Activated naive CD4-positive, alpha-beta T cell treated with anti-CD3 and anti-CD28 coated beads, Interleukin-2, amount 50 U/mL, for 72 hours (primary cell): ENCODE data around the gene ZC3H14. TPM values are rescaled to one million over a fixed set of nuclear protein-coding genes. Genes with fewer than 3 reads are reported as not detected.

ENCODE experiments used
- ATAC-seq, 2 donors: fragments of 150-1000 bp; cut with Tn5 transposase; 2 replicates each; pipeline ENCODE4 v1.10.0; 2021; ENCODE audit warnings: mild to moderate bottlenecking in 2 of 2, moderate library complexity in 2 of 2
- DNase-seq, 2 donors: peaks; one replicate each; pipeline ENCODE4 v3.0.0; 2021 to 2022; ENCODE audit warnings: low spot score in 2 of 2
- H3K27ac Mint-ChIP-seq, 2 donors: one replicate each; pipeline ENCODE4 v1.8.0; 2022; ENCODE audit warnings: mild to moderate bottlenecking in 2 of 2, mixed read lengths in 2 of 2
- H3K36me3 Mint-ChIP-seq, 2 donors: one replicate each; pipeline ENCODE4 v1.8.0; 2022; ENCODE audit warnings: mixed read lengths in 2 of 2
- H3K9me3 Mint-ChIP-seq, 2 donors: one replicate each; pipeline ENCODE4 v1.8.0; 2022; ENCODE audit warnings: mixed read lengths in 2 of 2
- total RNA-seq, 2 donors: library from RNA; stranded (reverse); gene quantifications; one replicate each; pipeline ENCODE4 v1.2.3, GENCODE V29; 2022

Gene ZC3H14
- total RNA-seq, 2 donors from 2014 or later = 40.8 to 45.2 TPM

DNA sequence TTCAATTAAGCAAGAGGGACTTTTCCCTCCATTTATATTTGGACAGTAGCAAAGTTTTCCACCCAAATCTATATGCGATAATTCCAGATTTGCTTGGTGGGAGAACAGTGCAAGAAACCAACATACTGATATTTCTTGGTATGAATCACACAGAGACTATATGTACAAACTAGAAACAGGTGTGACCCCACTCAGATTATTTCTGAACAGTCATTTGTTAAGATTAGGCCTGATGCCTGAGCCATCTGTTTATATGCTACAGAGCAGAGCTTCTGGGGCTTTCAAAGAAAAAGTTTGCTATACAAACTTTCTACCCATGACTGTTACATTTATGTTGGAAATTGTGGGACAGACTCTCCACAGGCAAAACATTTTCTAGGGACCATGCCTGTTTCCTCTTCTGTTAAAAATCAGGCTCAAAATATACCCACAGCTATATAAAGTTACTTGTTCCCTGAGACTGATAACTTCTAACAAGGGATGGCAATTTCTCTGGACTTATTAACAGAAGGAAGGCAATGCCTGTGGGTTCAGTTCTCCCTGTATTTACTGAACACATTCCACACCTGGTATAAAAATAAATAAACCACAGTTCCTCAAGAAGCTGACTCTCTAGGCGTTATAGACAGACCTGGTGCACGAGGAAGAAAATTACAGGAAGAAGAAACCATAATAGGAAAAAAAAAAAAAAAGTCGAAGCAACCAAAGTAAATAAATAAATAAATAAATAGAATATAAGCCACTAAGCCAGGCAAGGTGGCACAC lies 16.0 kb upstream of the ZC3H14 start:
- ATAC-seq = peak in 1 of 2 donors; percentile 63

DNA sequence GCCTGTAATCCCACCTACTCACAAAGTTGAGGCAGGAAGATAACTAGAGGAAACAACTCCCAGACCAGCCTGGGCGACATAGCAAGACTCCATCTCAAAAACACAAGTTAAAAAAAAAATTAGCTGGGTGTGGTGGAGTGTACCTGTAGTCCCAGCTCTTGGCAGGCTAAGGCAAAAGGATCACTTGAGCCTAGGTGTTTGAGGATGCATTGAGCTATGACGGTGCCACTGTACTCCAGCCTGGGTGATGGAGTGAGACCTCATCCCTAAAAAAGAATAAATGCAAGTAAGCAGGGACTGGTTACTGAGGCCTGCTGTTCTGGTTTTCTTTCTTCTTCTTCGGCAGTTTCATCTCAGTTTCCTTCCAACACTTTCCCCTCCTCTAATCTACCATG lies 15.5 kb upstream of the ZC3H14 start:
- Mint-ChIP-seq H3K36me3 (no peaks in the 10 kb centered on the region), H3K9me3 (no peaks in the 10 kb centered on the region), H3K27ac (no peak overlapping the region)
- ATAC-seq = no peak
- DNase-seq = no peak

More for the DNA sequence above, 16.0 kb upstream of the ZC3H14 start:
- Mint-ChIP-seq H3K36me3 (no peaks in the 10 kb centered on the region), H3K9me3 (no peaks in the 10 kb centered on the region), H3K27ac (no peak overlapping the region)
- DNase-seq = no peak

DNA sequence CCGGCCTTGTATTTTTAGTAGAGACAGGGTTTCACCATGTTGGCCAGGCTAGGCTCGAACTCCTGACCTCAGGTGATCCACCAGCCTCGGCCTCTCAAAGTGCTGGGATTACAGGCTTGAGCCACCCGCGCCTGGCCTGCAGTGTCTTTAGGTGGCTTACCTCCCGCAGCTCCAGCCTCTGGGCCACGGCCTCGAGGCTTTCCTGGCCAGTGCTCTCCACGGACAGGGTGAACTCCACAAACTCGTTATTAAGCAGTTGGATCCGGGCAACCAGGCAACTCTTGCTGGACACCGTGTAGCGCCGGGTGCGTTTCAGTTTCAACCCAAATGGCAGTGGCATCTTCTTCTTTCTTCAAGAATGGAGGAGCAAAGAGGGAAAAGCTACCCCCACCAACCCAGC lies 12.8 kb upstream of the ZC3H14 start:
- H3K9me3 Mint-ChIP-seq = no peaks in the 10 kb centered on the region
- no peak overlapping the region for H3K27ac Mint-ChIP-seq

DNA sequence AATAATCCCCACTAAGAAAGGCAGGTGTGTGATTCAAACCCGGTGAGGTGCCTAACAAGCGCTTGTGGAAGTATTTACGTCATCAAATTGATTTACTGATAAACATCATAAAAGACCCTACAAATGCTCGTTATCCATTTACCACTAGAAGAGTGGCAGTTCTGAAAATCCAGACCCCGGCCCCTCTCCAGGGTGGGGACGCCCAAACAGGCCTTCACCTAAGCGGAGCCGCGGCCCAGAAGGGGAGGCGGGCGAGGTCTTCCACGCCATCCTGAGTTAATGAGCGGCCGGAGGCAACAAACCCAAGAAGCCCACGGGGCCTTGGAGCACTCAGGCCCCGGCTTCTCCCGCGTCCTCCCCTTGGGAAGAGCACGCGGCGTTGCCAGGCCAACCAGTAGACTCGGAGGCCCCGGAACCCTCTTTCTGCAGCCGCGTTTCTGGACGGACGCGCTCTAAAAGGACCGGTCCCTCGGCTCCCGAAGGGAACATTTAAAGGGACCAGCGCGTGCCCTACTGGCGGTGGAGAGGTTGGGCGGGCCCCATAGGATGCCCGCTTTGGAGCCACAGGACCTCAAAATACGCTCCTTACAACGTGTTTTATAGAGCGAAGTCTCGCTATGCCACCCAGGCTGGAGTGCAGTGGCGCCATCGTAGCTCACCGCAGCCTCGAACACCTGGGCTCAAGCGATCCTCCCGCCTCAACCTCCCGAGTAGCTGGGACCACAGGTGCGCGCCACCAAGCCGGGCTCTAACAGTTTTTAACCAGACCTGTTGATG lies 11.6 kb upstream of the ZC3H14 start:
- Mint-ChIP-seq H3K27ac (no peak overlapping the region), H3K36me3 (peaks cover 0 to 5% of the 10 kb centered on the region in 2 donors), H3K9me3 (no peaks in the 10 kb centered on the region)
- peak in 1 of 2 donors; percentile 74 for DNase-seq
- peak in 1 of 2 donors; percentile 77 for ATAC-seq

More for the DNA sequence above, 12.8 kb upstream of the ZC3H14 start:
- ATAC-seq (no peak), DNase-seq (no peak)
- peaks cover 0 to 5% of the 10 kb centered on the region in 2 donors for H3K36me3 Mint-ChIP-seq

DNA sequence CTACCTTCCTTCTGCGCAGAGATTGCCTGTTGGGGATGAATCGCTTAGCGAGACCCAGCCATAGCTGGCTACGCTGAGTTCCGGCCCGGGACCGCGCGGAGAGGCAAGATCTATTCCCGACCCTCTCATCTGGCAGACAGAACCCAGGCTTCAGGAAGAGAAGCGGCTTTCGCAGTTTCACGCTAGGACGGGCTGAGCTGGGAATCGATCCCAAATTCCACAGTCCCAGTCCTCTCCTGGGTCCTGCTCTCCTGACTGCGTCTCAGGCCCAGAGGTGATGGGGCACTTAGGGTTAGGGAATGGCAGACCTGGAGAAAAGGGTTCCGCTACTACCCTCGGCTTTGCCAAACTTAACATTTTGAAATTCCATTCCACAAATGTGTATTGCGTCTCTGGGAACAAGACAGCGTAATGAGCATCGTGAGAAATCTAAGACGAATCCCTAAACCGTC lies 10.8 kb upstream of the ZC3H14 start:
- H3K36me3 Mint-ChIP-seq = peaks cover 0 to 5% of the 10 kb centered on the region in 2 donors
- H3K27ac Mint-ChIP-seq = no peak overlapping the region
- ATAC-seq (no peak), DNase-seq (no peak)
- no peaks in the 10 kb centered on the region for H3K9me3 Mint-ChIP-seq

DNA sequence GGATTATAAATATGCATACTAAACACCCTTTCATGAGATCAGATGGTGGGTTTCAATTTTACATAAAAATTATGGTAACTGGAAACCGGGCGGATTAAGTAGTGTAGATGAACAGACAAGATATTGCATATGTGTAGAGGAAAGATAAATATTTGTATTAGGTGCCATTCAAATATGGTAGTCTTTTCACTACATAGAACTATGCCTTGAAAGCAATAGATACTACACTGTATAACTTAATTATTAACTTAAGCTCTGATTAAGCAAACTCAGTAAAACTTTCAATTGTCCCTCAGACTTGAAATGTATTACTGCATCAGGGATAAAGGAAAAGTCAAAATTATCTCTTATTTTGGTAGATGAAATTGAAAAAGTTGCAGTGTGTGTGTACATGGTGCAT lies 10.0 kb upstream of the ZC3H14 start:
- H3K9me3 Mint-ChIP-seq = no peaks in the 10 kb centered on the region
- no peak overlapping the region for H3K27ac Mint-ChIP-seq
- H3K36me3 Mint-ChIP-seq = peaks cover 0 to 5% of the 10 kb centered on the region in 2 donors
- DNase-seq = no peak
- ATAC-seq = no peak

DNA sequence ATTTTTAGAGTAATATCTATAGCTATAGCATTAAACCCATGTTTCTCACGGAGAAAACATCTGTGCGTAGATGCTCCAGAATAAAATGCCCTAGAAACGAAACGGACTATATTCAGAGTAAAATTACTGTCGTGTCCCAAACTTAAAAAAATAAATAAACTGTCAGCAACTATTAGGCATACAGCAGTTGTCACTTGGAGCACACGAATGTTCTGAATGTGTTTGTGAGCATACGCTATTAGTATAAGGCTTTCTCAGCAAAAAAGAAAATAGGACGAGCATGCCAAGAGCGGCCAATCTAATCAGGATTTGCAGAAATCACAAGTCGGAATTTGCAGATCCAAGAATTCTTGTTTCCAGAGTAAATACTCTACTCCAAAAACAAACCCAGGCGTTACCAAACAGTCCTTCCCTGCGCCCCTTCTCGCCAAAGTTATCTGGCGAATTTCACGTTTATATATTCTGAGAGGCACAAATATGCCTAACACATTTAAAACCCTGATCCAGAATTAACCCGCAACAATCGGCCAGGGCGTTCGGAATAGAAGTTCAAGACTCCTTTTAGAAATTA lies 8.9 kb upstream of the ZC3H14 start:
- Mint-ChIP-seq H3K27ac (no peak overlapping the region), H3K9me3 (no peaks in the 10 kb centered on the region), H3K36me3 (peaks cover 0 to 5% of the 10 kb centered on the region in 2 donors)
- DNase-seq = no peak
- ATAC-seq = no peak

DNA sequence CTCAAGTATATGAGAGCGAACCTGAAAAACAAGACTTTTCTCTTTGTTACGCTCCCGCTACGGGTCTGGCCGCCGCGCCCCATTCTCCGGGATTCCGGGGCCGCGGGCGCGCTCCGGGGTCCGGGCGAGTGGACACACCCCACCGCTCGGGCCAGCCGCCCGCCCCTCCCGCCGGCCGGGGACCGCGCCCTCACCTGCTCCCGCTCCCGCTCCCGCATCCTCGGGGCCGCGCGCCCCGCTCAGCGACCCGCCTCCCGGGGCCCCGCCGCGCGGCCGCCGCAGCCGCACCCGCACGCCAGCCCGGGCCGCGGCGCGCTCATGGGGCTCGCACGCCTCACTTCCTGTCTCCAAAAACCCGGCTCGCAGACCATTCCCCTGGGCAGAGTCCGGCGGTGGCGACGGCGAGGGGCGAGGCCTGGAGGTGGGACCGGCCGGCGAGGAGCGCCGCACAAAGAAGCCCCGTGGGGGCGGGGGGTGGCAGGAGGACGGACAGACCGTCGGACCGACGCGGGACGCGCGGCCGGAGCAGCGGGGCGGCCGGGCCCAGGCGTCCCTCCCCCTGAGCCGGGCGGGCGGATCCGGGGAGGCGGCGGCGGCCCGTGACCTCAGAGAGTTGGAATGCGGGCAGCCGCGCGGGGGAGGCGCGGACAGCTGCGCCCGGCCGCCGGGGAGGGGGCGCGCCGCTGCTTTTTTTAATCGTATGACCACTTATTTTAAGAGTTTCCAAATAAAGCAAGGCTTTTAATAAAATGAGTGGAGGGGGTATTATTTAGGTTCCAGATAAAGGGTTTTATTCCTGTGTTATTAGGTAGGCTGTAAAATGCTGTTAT lies 8.2 kb upstream of the ZC3H14 start, which contains the start of gene PTPN21:
TSS of gene PTPN21 (minus strand) at position 551 of the 830 bp plus-strand sequence. CDS start 4,590 bp downstream, outside the sequence.
- DNase-seq = no peak
- Mint-ChIP-seq H3K27ac (no peak within 1 kb of the TSS), H3K36me3 (peaks cover 0 to 5% of the 10 kb centered on the region in 2 donors)

DNA sequence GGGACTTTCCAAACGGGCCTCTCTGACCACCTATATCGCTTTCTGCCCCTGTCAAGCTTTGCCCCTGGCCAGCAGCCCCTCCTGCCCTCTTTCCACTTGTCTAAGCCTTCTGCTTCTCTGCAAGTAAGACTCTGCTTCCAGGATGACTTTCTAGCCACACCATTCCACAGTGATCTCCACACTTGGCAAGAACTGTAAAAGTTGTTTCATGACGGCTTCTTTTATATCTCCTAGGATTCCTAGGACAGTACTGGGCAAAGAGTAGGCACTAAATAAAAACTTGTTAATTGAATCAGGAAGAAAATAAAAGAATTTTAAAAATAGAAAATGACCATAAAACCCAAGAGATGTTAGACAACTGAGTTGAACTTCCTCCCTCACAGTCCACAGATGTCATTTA lies 6.3 kb upstream of the ZC3H14 start:
- DNase-seq (no peak), ATAC-seq (no peak)
- no peaks in the 10 kb centered on the region for H3K9me3 Mint-ChIP-seq
- H3K36me3 Mint-ChIP-seq = peaks cover 0 to 5% of the 10 kb centered on the region in 2 donors
- no peak overlapping the region for H3K27ac Mint-ChIP-seq

More for the DNA sequence above, 8.2 kb upstream of the ZC3H14 start, which contains the start of gene PTPN21:
- peak; percentile 45 to 65 for ATAC-seq
- H3K9me3 Mint-ChIP-seq = no peaks in the 10 kb centered on the region

DNA sequence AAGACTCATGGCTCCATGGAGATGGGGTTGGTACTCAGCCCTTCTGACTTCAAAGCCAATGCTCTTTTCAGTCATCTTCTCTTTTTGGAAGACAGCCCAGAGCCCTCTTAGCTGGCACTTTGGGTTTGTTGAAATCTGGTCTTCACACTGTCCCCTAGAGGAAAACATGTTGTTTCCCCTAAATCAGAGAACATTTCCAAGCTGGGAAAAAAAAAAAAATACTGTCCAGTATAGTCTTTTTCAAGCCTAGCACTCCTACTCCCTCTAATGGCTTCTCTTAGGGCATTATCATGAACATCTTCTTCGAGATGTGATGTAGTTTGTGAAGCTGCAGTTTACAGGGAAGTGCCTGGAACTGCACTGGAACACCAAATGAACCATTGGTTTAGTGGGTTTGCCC lies 3.0 kb upstream of the ZC3H14 start:
- no peak for DNase-seq
- no peak overlapping the region for H3K27ac Mint-ChIP-seq

DNA sequence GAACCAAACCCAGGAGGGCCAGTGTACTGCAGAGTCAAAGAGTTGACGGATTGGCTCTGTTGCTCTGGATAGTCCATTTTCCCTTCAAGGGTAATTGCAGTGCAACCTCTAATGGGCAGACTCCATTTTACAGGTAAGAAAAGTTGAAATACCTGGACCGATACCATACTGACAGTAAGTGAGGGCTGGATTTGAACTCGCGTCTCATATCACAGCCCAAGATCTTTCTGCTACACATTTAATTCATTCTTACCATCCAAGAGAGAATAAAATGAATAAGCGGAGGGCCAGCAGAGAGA lies 356 bp upstream of the ZC3H14 start:
- H3K9me3 Mint-ChIP-seq = no peaks in the 10 kb centered on the region
- peak overlapping the region; percentile 79 to 88 for H3K27ac Mint-ChIP-seq

More for the DNA sequence above, 3.0 kb upstream of the ZC3H14 start:
- Mint-ChIP-seq H3K36me3 (peaks cover 7 to 9% of the 10 kb centered on the region in 2 donors), H3K9me3 (no peaks in the 10 kb centered on the region)
- no peak for ATAC-seq

DNA sequence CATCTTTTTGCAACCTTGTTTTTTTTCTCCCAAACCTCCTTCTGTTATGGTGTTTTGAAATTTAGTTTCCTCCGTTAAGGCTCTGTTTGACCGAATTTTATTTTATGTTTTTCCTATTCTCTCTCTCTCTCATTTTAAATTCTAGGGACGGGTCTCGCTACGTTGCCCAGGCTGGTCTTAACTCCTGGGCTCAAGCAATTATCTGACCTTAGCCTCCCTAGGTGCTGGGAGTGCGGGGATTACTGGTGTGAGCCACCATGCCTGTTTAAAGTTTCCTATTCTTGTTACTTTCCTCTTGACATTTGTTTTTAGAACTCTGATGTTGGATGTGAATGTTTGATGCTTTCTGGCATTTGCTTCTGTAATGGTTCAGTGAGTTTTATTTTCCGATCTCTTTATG lies 1.0 kb downstream of the ZC3H14 start:
- H3K27ac Mint-ChIP-seq = peak overlapping the region; percentile 88 to 94
- ATAC-seq = no peak
- H3K36me3 Mint-ChIP-seq = peaks cover 15 to 23% of the 10 kb centered on the region in 2 donors
- DNase-seq = no peak
- no peaks in the 10 kb centered on the region for H3K9me3 Mint-ChIP-seq

More for the DNA sequence above, 356 bp upstream of the ZC3H14 start:
- peaks cover 9% of the 10 kb centered on the region in 2 donors for H3K36me3 Mint-ChIP-seq
- no peak for ATAC-seq
- no peak for DNase-seq

DNA sequence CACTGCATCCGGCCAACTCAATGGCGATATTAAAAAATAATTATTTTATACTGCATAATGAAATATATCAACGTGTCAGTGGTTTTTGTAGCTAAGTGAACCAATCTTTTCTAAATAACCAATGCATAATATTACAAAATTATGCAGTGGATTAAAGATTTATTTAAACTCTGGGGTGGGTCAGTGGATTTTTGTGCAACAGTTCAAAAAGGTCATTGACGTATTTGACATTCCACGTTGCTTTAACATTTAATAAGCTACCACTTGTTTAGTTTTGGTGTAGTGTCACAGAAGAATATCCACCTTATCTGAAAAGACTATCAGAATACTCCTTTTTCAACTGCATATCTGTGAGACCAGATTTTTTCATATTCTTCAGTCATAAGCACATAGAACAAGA lies 2.6 kb downstream of the ZC3H14 start:
- Mint-ChIP-seq H3K27ac (no peak overlapping the region), H3K36me3 (peaks cover 20 to 37% of the 10 kb centered on the region in 2 donors), H3K9me3 (no peaks in the 10 kb centered on the region)
- ATAC-seq (no peak), DNase-seq (no peak)

DNA sequence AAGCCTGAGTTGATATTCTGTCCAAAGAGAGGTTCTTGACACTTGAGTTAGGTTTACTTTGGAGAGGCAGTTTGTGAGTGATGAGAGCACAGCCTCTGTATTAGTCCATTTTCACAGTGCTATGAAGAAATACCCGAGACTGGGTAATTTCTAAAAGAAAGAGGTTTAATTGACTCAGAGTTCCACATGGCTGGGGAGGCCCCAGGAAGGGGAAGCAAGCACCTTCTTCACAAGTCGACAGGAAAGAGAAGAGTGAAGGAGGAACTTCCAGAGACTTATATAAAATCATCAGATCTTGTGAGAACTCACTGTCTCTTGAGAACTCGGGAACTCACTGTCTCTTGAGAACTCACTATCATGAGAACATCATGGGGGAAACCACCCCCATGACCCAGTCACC lies 5.4 kb downstream of the ZC3H14 start:
- H3K9me3 Mint-ChIP-seq = no peaks in the 10 kb centered on the region
- ATAC-seq (peak in 1 of 2 donors; percentile 55), DNase-seq (no peak)
- no peak overlapping the region for H3K27ac Mint-ChIP-seq
- peaks cover 20 to 56% of the 10 kb centered on the region in 2 donors for H3K36me3 Mint-ChIP-seq

DNA sequence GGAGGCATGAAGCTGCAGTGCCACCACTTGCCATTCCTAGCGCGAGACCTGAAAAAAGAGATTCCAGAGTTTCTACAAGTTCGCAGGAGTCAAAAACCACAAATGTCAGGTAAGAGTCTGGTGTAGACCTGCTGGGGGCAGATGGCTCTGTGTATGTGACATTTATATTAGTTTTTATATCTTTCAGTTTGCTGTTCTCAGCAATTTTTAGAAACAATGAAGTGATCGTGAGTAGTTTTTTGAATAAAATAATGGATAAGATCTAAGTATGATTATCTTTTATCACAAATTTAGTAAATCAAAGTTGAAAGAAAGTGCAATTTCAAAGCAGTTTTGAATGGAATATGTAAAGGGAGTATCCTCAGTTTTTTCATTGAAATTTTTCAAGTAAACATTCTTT lies 9.3 kb downstream of the ZC3H14 start:
- H3K9me3 Mint-ChIP-seq = no peaks in the 10 kb centered on the region
- ATAC-seq (no peak), DNase-seq (no peak)
- H3K27ac Mint-ChIP-seq = no peak overlapping the region
- H3K36me3 Mint-ChIP-seq = peaks cover 16 to 56% of the 10 kb centered on the region in 2 donors

DNA sequence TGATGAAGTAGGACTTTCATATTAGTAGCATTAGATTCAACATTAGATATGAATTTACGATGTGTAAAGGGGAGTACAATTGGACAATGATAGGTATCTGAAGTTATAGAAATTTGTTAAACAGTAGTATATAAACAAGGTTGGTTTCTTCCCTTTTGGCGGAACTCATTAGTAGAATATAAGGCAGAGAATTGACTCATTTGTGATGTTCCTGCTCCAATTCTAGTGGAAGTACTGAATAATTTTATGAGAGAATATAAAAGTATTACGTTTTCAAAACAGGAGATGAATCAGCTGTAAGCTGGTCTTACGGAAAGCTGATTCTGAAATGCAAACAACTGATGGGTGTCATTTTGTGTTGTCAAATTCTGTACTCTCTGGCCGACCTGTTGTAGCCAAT lies 13.4 kb downstream of the ZC3H14 start:
- no peak for ATAC-seq

More for the DNA sequence above, 13.4 kb downstream of the ZC3H14 start:
- H3K27ac Mint-ChIP-seq = no peak overlapping the region
- H3K9me3 Mint-ChIP-seq = no peaks in the 10 kb centered on the region
- DNase-seq = no peak
- H3K36me3 Mint-ChIP-seq = peaks cover 18 to 20% of the 10 kb centered on the region in 2 donors
